Esophagus squamous epithelium (tissue), 4 donors: ENCODE measurements around the gene ZNF497.

Source experiments
- POLR2A ChIP-seq, 4 donors: fragments of 450-650 bp; IDR thresholded peaks; one replicate each; pipeline ENCODE4 v1.6.1; 2017; ENCODE audit warnings: antibody characterized with exemption in 4 of 4, mild to moderate bottlenecking in 4 of 4, moderate library complexity in 3 of 4
- TF ChIP-seq, protein P1 (sequence below), 6 experiments: fragments of 450-650 bp in 4 of 6; fragments of 200-600 bp in 2 of 6; sonication (generic) in 2 of 6; IDR thresholded peaks; one replicate each; pipeline ENCODE4 v1.5.1; 2016 to 2019; ENCODE audit warnings: antibody characterized with exemption in 6 of 6, mild to moderate bottlenecking in 4 of 6, moderate library complexity in 4 of 6

- TF ChIP-seq, protein P1, sequence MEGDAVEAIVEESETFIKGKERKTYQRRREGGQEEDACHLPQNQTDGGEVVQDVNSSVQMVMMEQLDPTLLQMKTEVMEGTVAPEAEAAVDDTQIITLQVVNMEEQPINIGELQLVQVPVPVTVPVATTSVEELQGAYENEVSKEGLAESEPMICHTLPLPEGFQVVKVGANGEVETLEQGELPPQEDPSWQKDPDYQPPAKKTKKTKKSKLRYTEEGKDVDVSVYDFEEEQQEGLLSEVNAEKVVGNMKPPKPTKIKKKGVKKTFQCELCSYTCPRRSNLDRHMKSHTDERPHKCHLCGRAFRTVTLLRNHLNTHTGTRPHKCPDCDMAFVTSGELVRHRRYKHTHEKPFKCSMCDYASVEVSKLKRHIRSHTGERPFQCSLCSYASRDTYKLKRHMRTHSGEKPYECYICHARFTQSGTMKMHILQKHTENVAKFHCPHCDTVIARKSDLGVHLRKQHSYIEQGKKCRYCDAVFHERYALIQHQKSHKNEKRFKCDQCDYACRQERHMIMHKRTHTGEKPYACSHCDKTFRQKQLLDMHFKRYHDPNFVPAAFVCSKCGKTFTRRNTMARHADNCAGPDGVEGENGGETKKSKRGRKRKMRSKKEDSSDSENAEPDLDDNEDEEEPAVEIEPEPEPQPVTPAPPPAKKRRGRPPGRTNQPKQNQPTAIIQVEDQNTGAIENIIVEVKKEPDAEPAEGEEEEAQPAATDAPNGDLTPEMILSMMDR (IDR thresholded peaks at IDR 0.05), result no peak
- TF ChIP-seq POLR2A (IDR thresholded peaks at IDR 0.05), result no peak
These were observed 35.5 kb upstream of the ZNF497 start for GRCh38 chr19:58398087-58398486.
